Measurements from ENCODE around the gene OR52E6.

Gene OR52E6

GRCh38 chr11:5803982-5804381, 37.7 kb downstream of the OR52E6 start:
- in situ Hi-C loops (cut with MboI; ENCODE audit: low sequenced_read_pairs): no loop called here

- in situ Hi-C loops (cut with MboI; ENCODE audit: low sequenced_read_pairs): no loop called here
Observed at GRCh38 chr11:5796541-5796940, 45.2 kb downstream of the OR52E6 start.

- in situ Hi-C loops (cut with MboI; ENCODE audit: low sequenced_read_pairs): no loop called here
Observed at GRCh38 chr11:5791165-5791564, 50.5 kb downstream of the OR52E6 start, which contains the start of gene OR52N1. Gene OR52N1, minus strand, starts transcription at chr11:5791265. Its CDS starts 2,449 bp downstream, at chr11:5788816.

All from hTERT RPE-1 (cell line).